HepG2 (cell line): ENCODE results near the gene PANX1. TPM values are rescaled to one million over a fixed set of nuclear protein-coding genes. Genes with fewer than 3 reads are reported as not detected.

Experiments
- ATAC-seq: fragments of 200-7000 bp; cut with Tn5 transposase; 3 replicates; pipeline ENCODE4 v1.9.1; 2020; ENCODE audit warnings: mild to moderate bottlenecking, moderate library complexity
- BruUV-seq: library from RNA; stranded (reverse); fragments of 400-500 nt; replicated peaks from 2 replicates; lab custom pipeline; 2021; lab: Mats Ljungman, UMichigan
- CTCF ChIA-PET: fragments of 300-600 bp; formaldehyde crosslinking; extraction: SDS; loops from one replicate; lab custom pipeline; 2021; ENCODE audit warnings: low total read pairs, inconsistent platforms, low intra/inter-chr PET ratio; lab: Yijun Ruan, JAX
- POLR2A ChIA-PET: fragments of 350-600 bp; sonication (Branson Sonifier 250); formaldehyde crosslinking; loops from one replicate; lab custom pipeline; 2020; ENCODE audit warnings: antibody characterized with exemption, inconsistent platforms; lab: Yijun Ruan, JAX
- DNase-seq: peaks from one replicate; pipeline ENCODE4 v3.0.0-alpha.2; 2015; ENCODE audit warnings: low spot score
- FAIRE-seq: peaks from 3 replicates; lab custom pipeline; 2011; peaks lifted over from hg19 to GRCh38; lab: Jason Lieb, UNC
- H2AFZ ChIP-seq: one replicate; pipeline ENCODE4 v1.6.1; 2011; ENCODE audit warnings: low read length, inconsistent platforms
- H3K27ac ChIP-seq: fragments of 300-600 bp; 3 replicates; pipeline ENCODE4 v1.8.0; 2011; ENCODE audit warnings: mixed run types, mild to moderate bottlenecking, mixed read lengths, low read length, inconsistent platforms; ENCODE audit not compliant: insufficient read depth; ENCODE audit errors: extremely low read length
- H3K27me3 ChIP-seq, 2 experiments: fragments of 200-600 bp in 1 of 2; 2 replicates in 1 of 2; 3 replicates in 1 of 2; pipeline versions ENCODE4 v1.6.0 to v1.8.0; 2011; ENCODE audit warnings: low read length in 2 of 2, mild to moderate bottlenecking in 2 of 2, moderate library complexity in 2 of 2, inconsistent platforms in 1 of 2; ENCODE audit not compliant: insufficient read depth in 2 of 2, control insufficient read depth in 1 of 2
- H3K36me3 ChIP-seq, 2 experiments: fragments of 200-600 bp in 1 of 2; replicated peaks in 1 of 2; 2 replicates in 1 of 2; 3 replicates in 1 of 2; pipeline versions ENCODE4 v1.5.1 to v1.8.0; 2011; ENCODE audit warnings: low read length in 2 of 2, inconsistent platforms in 1 of 2; ENCODE audit not compliant: insufficient read depth in 2 of 2, control insufficient read depth in 1 of 2
- H3K4me1 ChIP-seq: 2 replicates; pipeline ENCODE4 v1.5.1; 2012; ENCODE audit warnings: low read length, inconsistent platforms; ENCODE audit not compliant: insufficient read depth
- H3K4me2 ChIP-seq: 2 replicates; pipeline ENCODE4 v1.6.0; 2011; ENCODE audit warnings: low read depth, low read length, inconsistent platforms
- H3K4me3 ChIP-seq, 3 experiments: fragments of 200-600 bp in 1 of 3; sonication (generic), shearing (Covaris generic) in 1 of 3; replicated peaks in 1 of 3; 2 replicates each; pipeline ENCODE4 v1.5.1; 2011 to 2016; ENCODE audit warnings: low read length in 3 of 3, inconsistent platforms in 2 of 3, low read depth in 2 of 3, mild to moderate bottlenecking in 2 of 3, control low read depth in 1 of 3, mixed read lengths in 1 of 3; ENCODE audit not compliant: insufficient read depth in 1 of 3
- H3K79me2 ChIP-seq: one replicate; pipeline ENCODE4 v1.6.1; 2011; ENCODE audit warnings: low read length, inconsistent platforms; ENCODE audit not compliant: insufficient read depth
- H3K9ac ChIP-seq: 2 replicates; pipeline ENCODE4 v1.6.0; 2011; ENCODE audit warnings: mild to moderate bottlenecking, low read depth, low read length, inconsistent platforms; ENCODE audit not compliant: insufficient read depth
- H3K9me3 ChIP-seq: 2 replicates; pipeline ENCODE4 v1.5.1; 2012; ENCODE audit warnings: mild to moderate bottlenecking, low read length
- H4K20me1 ChIP-seq: 2 replicates; pipeline ENCODE4 v1.6.0; 2011; ENCODE audit warnings: inconsistent platforms, mild to moderate bottlenecking, low read length, moderate library complexity; ENCODE audit not compliant: insufficient read depth
- KAT2B ChIP-seq: fragments of 150-350 bp; IDR thresholded peaks from 2 replicates; pipeline ENCODE4 v1.6.1; 2014; ENCODE audit warnings: low read depth, low read length, borderline replicate concordance
- LBX2 ChIP-seq: sonication (generic); formaldehyde crosslinking; IDR thresholded peaks from 2 replicates; pipeline ENCODE4 v1.5.0; 2020; ENCODE audit warnings: missing genetic modification reagents, mild to moderate bottlenecking, borderline replicate concordance
- MAFF ChIP-seq: IDR thresholded peaks from 2 replicates; pipeline ENCODE4 v1.6.1; 2011; ENCODE audit warnings: low read depth, low read length, improper control_type of control experiment
- MAFK ChIP-seq, 2 experiments: IDR thresholded peaks in 1 of 2; conservative IDR thresholded peaks in 1 of 2; 2 replicates each; pipeline ENCODE4 v1.6.1; 2011; ENCODE audit warnings: improper control_type of control experiment in 2 of 2, low read length in 2 of 2
- PAWR ChIP-seq: sonication (generic); formaldehyde crosslinking; IDR thresholded peaks from 2 replicates; pipeline ENCODE4 v1.4.0; 2020; ENCODE audit warnings: missing genetic modification reagents, mild to moderate bottlenecking, borderline replicate concordance
- PRDM15 ChIP-seq: sonication (generic); formaldehyde crosslinking; IDR thresholded peaks from 2 replicates; pipeline ENCODE4 v1.4.0; 2020; ENCODE audit warnings: missing genetic modification reagents
- THAP8 ChIP-seq: sonication (generic); formaldehyde crosslinking; IDR thresholded peaks from 2 replicates; pipeline ENCODE4 v1.5.1; 2020; ENCODE audit warnings: missing genetic modification reagents, mild to moderate bottlenecking, borderline replicate concordance
- YEATS4 ChIP-seq: sonication (generic); formaldehyde crosslinking; IDR thresholded peaks from 2 replicates; pipeline ENCODE4 v1.4.0; 2020; ENCODE audit warnings: missing genetic modification reagents, borderline replicate concordance
- WGBS: methylation state at CpG from one replicate; pipeline ENCODE4 v1.1.6; 2017; ENCODE audit warnings: low lambda C conversion rate; 5-methylcytosine and 5-hydroxymethylcytosine counted together
- in situ Hi-C: cut with HindIII; loops from 2 replicates; pipeline ENCODE4 v1.10.0; 2017; ENCODE audit warnings: low pct_unique_long_range_greater_than_20kb; ENCODE audit not compliant: extremely low pct_ligation_motif_present
- intact Hi-C: fragments of 100-400 bp; cut with micrococcal nuclease; formaldehyde crosslinking; loops from one replicate; pipeline ENCODE4 v1.10.0; 2022; ENCODE audit not compliant: unreplicated experiment
- polyA plus RNA-seq, 8 experiments: library from polyadenylated mRNA; depleted of rRNA in 3 of 8; stranded (reverse) in 7 of 8; unstranded in 1 of 8; fragments of >200 nt; fragmentation: Illumina TruSeq in 4 of 8; extraction: Trizol in 4 of 8; gene quantifications; 2 replicates each; pipeline versions ENCODE4 v1.2.1 to v1.2.3, GENCODE V29; 2011 to 2016; ENCODE audit warnings: low read depth in 4 of 8, missing spikeins in 1 of 8, mixed read lengths in 1 of 8; ENCODE audit not compliant: insufficient read depth in 1 of 8
- total RNA-seq, 5 experiments: library from RNA; depleted of rRNA; stranded (reverse); fragments of >200 nt; fragmentation: Illumina TruSeq; extraction: Trizol; gene quantifications; 2 replicates each; pipeline ENCODE4 v1.2.3, GENCODE V29; 2016; ENCODE audit warnings: low read depth in 1 of 5
- TF ChIP-seq, protein P1 (sequence below): sonication (generic); formaldehyde crosslinking; IDR thresholded peaks from 2 replicates; pipeline ENCODE4 v1.5.0; 2020; ENCODE audit warnings: mild to moderate bottlenecking, missing genetic modification reagents
- TF ChIP-seq, protein P2 (sequence below): sonication (generic); formaldehyde crosslinking; IDR thresholded peaks from 2 replicates; pipeline ENCODE4 v1.4.0; 2020; ENCODE audit warnings: missing genetic modification reagents

The PANX1 gene
- total and polyA plus RNA-seq, 2 of the 13 experiments (the other 11 are each of a cell fraction or from before 2014, with no cell fraction given), result 8.3 to 24.8 TPM

DNA sequence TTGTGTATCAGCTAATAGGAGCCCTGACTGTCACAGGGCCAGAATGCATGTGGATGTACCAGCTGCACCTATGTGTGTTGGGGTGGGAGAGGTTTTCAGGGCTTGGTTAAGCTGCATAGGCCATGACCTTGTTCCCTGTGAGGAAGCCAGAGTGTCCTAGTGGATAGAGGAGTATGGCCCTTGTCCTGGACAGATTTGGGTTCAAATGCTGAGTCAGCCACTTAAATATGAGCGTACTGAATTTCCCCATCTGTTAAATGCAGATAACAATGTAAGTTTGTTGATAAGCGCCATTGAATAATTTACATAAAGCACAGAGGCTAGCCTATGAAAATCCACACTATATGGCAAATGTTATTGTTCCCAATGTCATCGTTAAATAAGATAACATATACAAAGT lies 74.4 kb downstream of the PANX1 start:
- FAIRE-seq, result no peak
- CTCF ChIA-PET, result no interaction called here
- no peaks in the 10 kb centered on the region for H3K79me2 ChIP-seq
- no peak overlapping the region for H3K9ac ChIP-seq
- TF ChIP-seq THAP8 (no peak), MAFF (peak; percentile 74), PRDM15 (CRISPR knock-in tag) (no peak), KAT2B (no peak), YEATS4 (CRISPR knock-in tag) (no peak), MAFK (conservative IDR thresholded peaks at IDR 0.05 in 1 of 2, IDR thresholded peaks at IDR 0.05 in 1 of 2; ENCODE audit: low read length in 2 of 2) (peak; percentile 67 to 87), PAWR (CRISPR knock-in tag) (no peak), LBX2 (CRISPR knock-in tag) (no peak)
- TF ChIP-seq, protein P1, sequence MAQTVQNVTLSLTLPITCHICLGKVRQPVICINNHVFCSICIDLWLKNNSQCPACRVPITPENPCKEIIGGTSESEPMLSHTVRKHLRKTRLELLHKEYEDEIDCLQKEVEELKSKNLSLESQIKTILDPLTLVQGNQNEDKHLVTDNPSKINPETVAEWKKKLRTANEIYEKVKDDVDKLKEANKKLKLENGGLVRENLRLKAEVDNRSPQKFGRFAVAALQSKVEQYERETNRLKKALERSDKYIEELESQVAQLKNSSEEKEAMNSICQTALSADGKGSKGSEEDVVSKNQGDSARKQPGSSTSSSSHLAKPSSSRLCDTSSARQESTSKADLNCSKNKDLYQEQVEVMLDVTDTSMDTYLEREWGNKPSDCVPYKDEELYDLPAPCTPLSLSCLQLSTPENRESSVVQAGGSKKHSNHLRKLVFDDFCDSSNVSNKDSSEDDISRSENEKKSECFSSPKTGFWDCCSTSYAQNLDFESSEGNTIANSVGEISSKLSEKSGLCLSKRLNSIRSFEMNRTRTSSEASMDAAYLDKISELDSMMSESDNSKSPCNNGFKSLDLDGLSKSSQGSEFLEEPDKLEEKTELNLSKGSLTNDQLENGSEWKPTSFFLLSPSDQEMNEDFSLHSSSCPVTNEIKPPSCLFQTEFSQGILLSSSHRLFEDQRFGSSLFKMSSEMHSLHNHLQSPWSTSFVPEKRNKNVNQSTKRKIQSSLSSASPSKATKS (CRISPR knock-in tag), result no peak
- TF ChIP-seq, protein P2, sequence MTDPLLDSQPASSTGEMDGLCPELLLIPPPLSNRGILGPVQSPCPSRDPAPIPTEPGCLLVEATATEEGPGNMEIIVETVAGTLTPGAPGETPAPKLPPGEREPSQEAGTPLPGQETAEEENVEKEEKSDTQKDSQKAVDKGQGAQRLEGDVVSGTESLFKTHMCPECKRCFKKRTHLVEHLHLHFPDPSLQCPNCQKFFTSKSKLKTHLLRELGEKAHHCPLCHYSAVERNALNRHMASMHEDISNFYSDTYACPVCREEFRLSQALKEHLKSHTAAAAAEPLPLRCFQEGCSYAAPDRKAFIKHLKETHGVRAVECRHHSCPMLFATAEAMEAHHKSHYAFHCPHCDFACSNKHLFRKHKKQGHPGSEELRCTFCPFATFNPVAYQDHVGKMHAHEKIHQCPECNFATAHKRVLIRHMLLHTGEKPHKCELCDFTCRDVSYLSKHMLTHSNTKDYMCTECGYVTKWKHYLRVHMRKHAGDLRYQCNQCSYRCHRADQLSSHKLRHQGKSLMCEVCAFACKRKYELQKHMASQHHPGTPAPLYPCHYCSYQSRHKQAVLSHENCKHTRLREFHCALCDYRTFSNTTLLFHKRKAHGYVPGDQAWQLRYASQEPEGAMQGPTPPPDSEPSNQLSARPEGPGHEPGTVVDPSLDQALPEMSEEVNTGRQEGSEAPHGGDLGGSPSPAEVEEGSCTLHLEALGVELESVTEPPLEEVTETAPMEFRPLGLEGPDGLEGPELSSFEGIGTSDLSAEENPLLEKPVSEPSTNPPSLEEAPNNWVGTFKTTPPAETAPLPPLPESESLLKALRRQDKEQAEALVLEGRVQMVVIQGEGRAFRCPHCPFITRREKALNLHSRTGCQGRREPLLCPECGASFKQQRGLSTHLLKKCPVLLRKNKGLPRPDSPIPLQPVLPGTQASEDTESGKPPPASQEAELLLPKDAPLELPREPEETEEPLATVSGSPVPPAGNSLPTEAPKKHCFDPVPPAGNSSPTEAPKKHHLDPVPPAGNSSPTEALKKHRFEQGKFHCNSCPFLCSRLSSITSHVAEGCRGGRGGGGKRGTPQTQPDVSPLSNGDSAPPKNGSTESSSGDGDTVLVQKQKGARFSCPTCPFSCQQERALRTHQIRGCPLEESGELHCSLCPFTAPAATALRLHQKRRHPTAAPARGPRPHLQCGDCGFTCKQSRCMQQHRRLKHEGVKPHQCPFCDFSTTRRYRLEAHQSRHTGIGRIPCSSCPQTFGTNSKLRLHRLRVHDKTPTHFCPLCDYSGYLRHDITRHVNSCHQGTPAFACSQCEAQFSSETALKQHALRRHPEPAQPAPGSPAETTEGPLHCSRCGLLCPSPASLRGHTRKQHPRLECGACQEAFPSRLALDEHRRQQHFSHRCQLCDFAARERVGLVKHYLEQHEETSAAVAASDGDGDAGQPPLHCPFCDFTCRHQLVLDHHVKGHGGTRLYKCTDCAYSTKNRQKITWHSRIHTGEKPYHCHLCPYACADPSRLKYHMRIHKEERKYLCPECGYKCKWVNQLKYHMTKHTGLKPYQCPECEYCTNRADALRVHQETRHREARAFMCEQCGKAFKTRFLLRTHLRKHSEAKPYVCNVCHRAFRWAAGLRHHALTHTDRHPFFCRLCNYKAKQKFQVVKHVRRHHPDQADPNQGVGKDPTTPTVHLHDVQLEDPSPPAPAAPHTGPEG (CRISPR knock-in tag), result no peak
- no peaks in the 10 kb centered on the region for H3K9me3 ChIP-seq
- BruUV-seq, result no TSS peak
- no peak overlapping the region for H2AFZ ChIP-seq
- no peaks in the 10 kb centered on the region for H3K27me3 ChIP-seq
- H4K20me1 ChIP-seq, result no peaks in the 10 kb centered on the region
- H3K36me3 ChIP-seq, result no peaks in the 10 kb centered on the region
- POLR2A ChIA-PET, result no interaction called here
- in situ Hi-C loops, result no loop called here
- DNase-seq, result no peak
- no peak overlapping the region for H3K27ac ChIP-seq
- no peak overlapping the region for H3K4me2 ChIP-seq
- H3K4me3 ChIP-seq, result no peak overlapping the region
- 77% methylated on average over 3 of the region's 3 CpGs for WGBS
- intact Hi-C loops, result no loop called here
- peaks cover 47% of the 10 kb centered on the region for H3K4me1 ChIP-seq
- ATAC-seq, result no peak
